Measurements from ENCODE around the gene AURKAIP1.

DNA sequence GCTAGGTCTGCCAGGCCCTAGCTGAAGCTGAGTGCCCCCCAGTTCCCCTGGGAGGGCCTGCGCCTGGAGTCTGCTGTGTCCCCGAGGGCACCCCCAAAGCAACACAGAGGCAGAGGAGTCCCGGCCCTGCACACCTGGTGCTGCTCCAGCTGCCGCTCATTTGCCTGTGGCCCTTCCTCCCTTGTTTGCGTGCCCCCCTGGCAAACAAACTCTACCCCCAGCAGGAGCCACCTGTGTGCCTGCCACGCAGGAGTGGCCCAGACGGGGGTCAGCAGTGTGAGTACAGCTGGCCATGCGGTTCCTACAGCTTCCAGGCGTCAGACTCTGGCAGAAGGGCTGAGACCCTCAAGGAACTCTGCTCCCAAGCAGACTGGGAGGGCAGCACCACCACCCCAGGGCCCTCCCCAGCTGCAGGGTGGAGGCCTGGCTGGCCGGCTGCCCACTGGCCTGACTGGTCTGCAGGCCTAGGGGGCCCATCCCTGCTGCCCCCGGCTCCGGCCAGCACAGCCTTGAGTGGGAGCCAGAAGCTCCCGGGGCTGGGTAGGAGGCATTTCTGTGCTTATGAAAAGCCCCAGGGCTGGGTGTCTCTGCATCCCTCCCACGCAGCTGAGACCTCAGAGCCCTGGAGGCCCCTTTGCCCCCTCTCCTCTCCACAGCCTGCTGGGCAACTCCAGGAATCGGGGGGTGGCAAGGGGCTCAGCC lies 44.5 kb downstream of the AURKAIP1 start:
- TF ChIP-seq POLR2AphosphoS5 (IDR thresholded peaks at IDR 0.05; ENCODE audit: low read depth, low read length) = no peak
- no peak for TF ChIP-seq TAF1 (IDR thresholded peaks at IDR 0.05; ENCODE audit: borderline replicate concordance, insufficient read depth, low read length)

Measured in PFSK-1 (cell line).